ENCODE measurements around the gene POLR2B. TPM values are rescaled to one million over a fixed set of nuclear protein-coding genes. Genes with fewer than 3 reads are reported as not detected.
A peak's percentile ranks its signal among the peaks of the same experiment; 100 is the strongest.

POLR2B gene
- total and polyA plus RNA-seq, 2 of the 4 experiments (the other 2 are of a cell fraction) = 74.0 to 106 TPM

- Histone ChIP-seq H3K36me3 (ENCODE audit: control insufficient read depth, insufficient read depth, low read length) (peaks cover 5% of the 10 kb centered on the region), H3K4me2 (ENCODE audit: low read depth, low read length) (peak overlapping the region; percentile 54), H3K56ac (ENCODE audit: extremely low read depth, insufficient read depth, low read length) (peak overlapping the region; percentile 80), H3K27ac (ENCODE audit: insufficient read depth, low read length) (peak overlapping the region; percentile 90), H2AK9ac (replicated peaks; ENCODE audit: low read depth, low read length, poor library complexity) (peak overlapping the region; percentile 8), H3K79me1 (ENCODE audit: low read depth in 1 of 2, low read length in 2 of 2) (peaks cover 27 to 68% of the 10 kb centered on the region in 2 experiments), H2AK5ac (ENCODE audit: low read depth, low read length) (peak overlapping the region; percentile 94), H3K4ac (ENCODE audit: low read depth, low read length) (peak overlapping the region; percentile 97), H3K18ac (ENCODE audit: low read depth, low read length) (peak overlapping the region; percentile 97), H3K14ac (replicated peaks; ENCODE audit: low read depth, low read length) (peak overlapping the region; percentile 79), H4K91ac (ENCODE audit: insufficient read depth, low read depth, low read length) (peak overlapping the region; percentile 94), H3K4me3 (ENCODE audit: insufficient read depth, low read depth, low read length) (no peak overlapping the region), H3K27me3 (ENCODE audit: control insufficient read depth, insufficient read depth, low read length) (no peaks in the 10 kb centered on the region), H3K4me1 (ENCODE audit: control insufficient read depth, insufficient read depth, low read length) (peaks cover 23% of the 10 kb centered on the region), H3K23ac (ENCODE audit: low read depth, low read length) (peak overlapping the region; percentile 94), H4K20me1 (ENCODE audit: insufficient read depth, low read length) (no peaks in the 10 kb centered on the region), H3K9ac (ENCODE audit: low read depth, low read length) (peak overlapping the region; percentile 53), H2BK15ac (ENCODE audit: low read depth, low read length) (peak overlapping the region; percentile 90; the same call in 2 of the 3 replicates), H4K5ac (ENCODE audit: low read depth, low read length) (peak overlapping the region; percentile 96), H3K9me1 (ENCODE audit: insufficient read depth, low read length) (peaks cover 23% of the 10 kb centered on the region), H2AFZ (replicated peaks; ENCODE audit: low read length, poor library complexity) (peak overlapping the region; percentile 19), H2BK120ac (ENCODE audit: low read depth, low read length) (peak overlapping the region; percentile 95), H4K8ac (ENCODE audit: low read depth in 2 of 2, low read length in 2 of 2) (peak overlapping the region; percentile 75 to 80), H2BK5ac (ENCODE audit: low read depth, low read length, poor library complexity, severe bottlenecking) (peak overlapping the region; percentile 92), H3K9me3 (ENCODE audit: control insufficient read depth, insufficient read depth, low read length) (0 out of 2 replicates have a peak, but pooled peaks cover 2% of the 10 kb centered on the region), H2BK20ac (ENCODE audit: low read depth, low read length) (peak overlapping the region; percentile 96)
- peak; percentile 53 for ATAC-seq (ENCODE audit: low read depth)
- dilution Hi-C loops (cut with HindIII; ENCODE audit: low sequenced_read_pairs, unreplicated experiment) (no loop called here), in situ Hi-C loops (cut with MboI; ENCODE audit: low sequenced_read_pairs) (loop anchor here (25.0 kb wide), 1 partner anchor 394 kb away; no protein-coding TSS in a partner anchor), intact Hi-C loops (cut with micrococcal nuclease) (loop anchor here (2.0 kb wide), 1 partner anchor 67 kb away; the partner anchor contains the start of gene IGFBP7)
- no TSS peak for BruUV-seq (replicated peaks)
- POLR2A ChIA-PET (ENCODE audit: unreplicated experiment) = interaction anchor here (0.6 kb wide), 1 partner anchor 37 kb away, joined by 5 read pairs; no protein-coding TSS in a partner anchor
- 17% methylated on average over 1 of the region's 6 CpGs; no CpG with 5 or more reads in 1 of the 2 experiments for WGBS, 2 experiments (ENCODE audit: extremely low coverage in 2 of 2, insufficient read length in 1 of 2)
- DNase-seq = peak; percentile 54
- CTCF ChIA-PET = interaction anchor here (0.6 kb wide), 2 partner anchors 19 to 35 kb away, joined by 3 to 4 read pairs; no protein-coding TSS in a partner anchor
- TF ChIP-seq CTCF (conservative IDR thresholded peaks at IDR 0.05; ENCODE audit: low read depth, low read length) (no peak), POLR2A (IDR thresholded peaks at IDR 0.05; ENCODE audit: low read depth, low read length) (no peak), CHD1 (IDR thresholded peaks at IDR 0.05; ENCODE audit: low read depth, low read length) (no peak)
Observed at GRCh38 chr4:57043347-57044251, 64.9 kb downstream of the POLR2B start.

All from IMR-90 (cell line).